Measurements from ENCODE around the gene CLSTN2.

Gene CLSTN2

GRCh38 chr3:140096037-140096436 lies 161.1 kb downstream of the CLSTN2 start:
- DNase-seq (ENCODE audit: low spot score), result no peak

GRCh38 chr3:140097874-140098635 lies 163.1 kb downstream of the CLSTN2 start:
- DNase-seq (ENCODE audit: low spot score), result no peak

- no peak for DNase-seq (ENCODE audit: low spot score)
Measured at GRCh38 chr3:140100479-140100878, 165.5 kb downstream of the CLSTN2 start.

GRCh38 chr3:140103166-140103565 lies 168.2 kb downstream of the CLSTN2 start:
- no peak for DNase-seq (ENCODE audit: low spot score)

GRCh38 chr3:140103986-140104645 lies 169.1 kb downstream of the CLSTN2 start:
- DNase-seq (ENCODE audit: low spot score), result no peak

GRCh38 chr3:140113996-140114788 lies 179.2 kb downstream of the CLSTN2 start:
- no peak for DNase-seq (ENCODE audit: low spot score)

GRCh38 chr3:140114789-140115080 lies 179.8 kb downstream of the CLSTN2 start:
- DNase-seq (ENCODE audit: low spot score), result no peak

- DNase-seq (ENCODE audit: low spot score), result no peak
Measured at GRCh38 chr3:140117096-140117526, 182.1 kb downstream of the CLSTN2 start.

- no peak for DNase-seq (ENCODE audit: low spot score)
Measured at GRCh38 chr3:140122183-140122582, 187.2 kb downstream of the CLSTN2 start.

- no peak for DNase-seq (ENCODE audit: low spot score)
Measured at GRCh38 chr3:140128217-140128616, 193.2 kb downstream of the CLSTN2 start.

GRCh38 chr3:140128631-140129030 lies 193.6 kb downstream of the CLSTN2 start:
- peak; percentile 22 for DNase-seq (ENCODE audit: low spot score)

GRCh38 chr3:140129768-140130284 lies 194.8 kb downstream of the CLSTN2 start:
- DNase-seq (ENCODE audit: low spot score), result no peak

GRCh38 chr3:140131895-140132294 lies 196.9 kb downstream of the CLSTN2 start:
- DNase-seq (ENCODE audit: low spot score), result no peak

GRCh38 chr3:140134231-140134965 lies 199.4 kb downstream of the CLSTN2 start:
- no peak for DNase-seq (ENCODE audit: low spot score)

- no peak for DNase-seq (ENCODE audit: low spot score)
Measured at GRCh38 chr3:140135461-140135860, 200.5 kb downstream of the CLSTN2 start.

GRCh38 chr3:140143367-140144069 lies 208.5 kb downstream of the CLSTN2 start:
- no peak for DNase-seq (ENCODE audit: low spot score)

- DNase-seq (ENCODE audit: low spot score), result no peak
Measured at GRCh38 chr3:140145528-140145927, 210.5 kb downstream of the CLSTN2 start.

GRCh38 chr3:140146668-140147067 lies 211.7 kb downstream of the CLSTN2 start:
- DNase-seq (ENCODE audit: low spot score), result no peak

GRCh38 chr3:140147965-140148490 lies 213.0 kb downstream of the CLSTN2 start:
- no peak for DNase-seq (ENCODE audit: low spot score)

GRCh38 chr3:140148824-140149390 lies 213.9 kb downstream of the CLSTN2 start:
- no peak for DNase-seq (ENCODE audit: low spot score)

GRCh38 chr3:140151321-140151720 lies 216.3 kb downstream of the CLSTN2 start:
- DNase-seq (ENCODE audit: low spot score), result no peak
